ENCODE measurements around the gene PRH2.

PRH2 gene

GRCh38 chr12:10928746-10929286 is at the start of gene PRH2:
TSS of gene PRH2 (plus strand) at chr12:10929236. CDS start at chr12:10929274, 38 bp downstream.
- no peak for DNase-seq (ENCODE audit: low read depth)

GRCh38 chr12:10884086-10884725 is 44.8 kb upstream of the PRH2 start, which contains the start of gene PRH1:
TSS of gene PRH1 (minus strand) at chr12:10884255. CDS start at chr12:10884217, 38 bp downstream.
- no peak for DNase-seq (ENCODE audit: low read depth)

DNA sequence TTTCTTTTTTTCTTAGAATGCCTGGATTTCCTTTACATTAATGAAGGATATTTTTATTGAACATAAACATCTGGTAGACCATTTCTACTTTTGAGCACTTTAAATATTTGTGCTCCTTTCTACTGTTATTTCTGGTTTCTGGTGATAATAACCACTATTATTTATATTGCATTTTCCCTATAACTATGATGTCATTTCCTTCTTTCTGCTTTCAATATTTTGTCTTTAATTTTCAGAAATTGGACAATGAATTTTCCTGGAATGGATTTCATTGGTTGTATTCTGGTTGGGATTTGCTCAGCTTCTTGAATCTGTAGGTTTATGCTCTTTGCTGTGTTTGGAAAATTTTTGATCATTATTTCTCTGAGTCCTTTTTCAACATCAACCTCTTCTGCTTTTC is 39.8 kb upstream of the PRH2 start:
- DNase-seq (ENCODE audit: low read depth), result no peak

GRCh38 chr12:10891937-10892336 is 37.1 kb upstream of the PRH2 start:
- DNase-seq (ENCODE audit: low read depth), result no peak

GRCh38 chr12:10896854-10897253 is 32.2 kb upstream of the PRH2 start:
- DNase-seq (ENCODE audit: low read depth), result no peak

DNA sequence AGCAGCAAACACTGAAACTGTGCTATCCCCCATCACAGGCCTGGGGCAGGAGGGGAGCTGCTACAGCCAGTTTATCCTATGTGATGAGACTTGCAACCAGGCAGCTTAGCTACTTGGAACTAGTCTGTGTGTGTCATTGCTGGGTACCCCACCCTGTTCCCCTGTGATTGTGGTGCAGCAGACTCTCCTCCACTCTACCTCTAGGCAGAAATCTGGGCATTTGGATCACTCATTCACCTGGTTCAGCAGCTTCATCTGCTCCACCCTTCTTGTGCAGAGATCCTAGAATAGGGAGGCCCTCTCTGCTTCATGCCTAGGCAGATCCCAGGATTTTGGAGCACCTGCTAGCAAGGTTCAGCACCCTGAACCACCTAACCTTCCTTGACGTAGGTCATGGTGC is 28.5 kb upstream of the PRH2 start:
- no peak for DNase-seq (ENCODE audit: low read depth)

DNA sequence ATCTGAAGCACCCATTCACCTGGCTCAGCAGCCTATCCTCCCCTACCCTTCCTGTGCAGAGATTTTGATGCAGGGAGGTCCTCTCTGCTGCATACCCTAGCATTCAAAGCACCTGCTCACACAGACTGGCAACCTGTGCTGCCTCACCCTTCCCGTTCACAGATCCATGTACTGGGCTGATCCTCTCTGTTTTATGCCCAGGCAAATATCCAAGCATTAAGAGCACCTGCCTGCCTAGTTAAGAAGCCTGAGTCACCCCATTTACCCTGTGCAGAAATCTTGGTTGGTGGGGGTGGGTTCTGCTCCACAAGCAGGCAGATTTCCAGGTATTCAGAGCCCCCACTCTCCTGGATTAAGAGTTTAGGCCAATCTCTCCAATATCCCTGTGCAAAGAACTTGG is 28.1 kb upstream of the PRH2 start:
- DNase-seq (ENCODE audit: low read depth), result no peak

GRCh38 chr12:10901427-10901826 is 27.6 kb upstream of the PRH2 start:
- DNase-seq (ENCODE audit: low read depth), result no peak

DNA sequence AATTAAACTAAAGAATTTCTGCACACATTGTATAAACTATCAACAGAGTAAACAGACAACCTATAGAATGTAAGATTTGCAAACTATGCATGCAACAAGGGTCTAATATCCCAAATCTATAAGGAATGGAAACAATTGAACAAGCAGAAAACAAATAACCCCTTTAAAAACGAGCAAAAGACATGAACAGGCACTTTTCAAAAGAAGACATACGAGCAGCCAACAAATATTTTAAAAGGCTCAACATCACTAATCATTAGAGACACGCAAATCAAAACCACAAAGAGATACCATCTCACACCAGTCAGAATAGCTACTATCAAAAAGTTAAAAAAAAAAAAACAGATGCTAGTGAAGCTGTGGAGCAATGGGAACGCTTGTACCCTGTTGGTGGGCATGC is 24.4 kb upstream of the PRH2 start:
- DNase-seq (ENCODE audit: low read depth), result no peak

GRCh38 chr12:10909462-10909861 is 19.6 kb upstream of the PRH2 start, which contains the start of gene TAS2R13:
TSS of gene TAS2R13 (minus strand) at chr12:10909562. CDS start at chr12:10909298, 264 bp downstream.
- no peak for DNase-seq (ENCODE audit: low read depth)

GRCh38 chr12:10910380-10910779 is 18.7 kb upstream of the PRH2 start:
- no peak for DNase-seq (ENCODE audit: low read depth)

- DNase-seq (ENCODE audit: low read depth), result no peak
Observed at GRCh38 chr12:10919809-10920208, 9.2 kb upstream of the PRH2 start.

GRCh38 chr12:10926269-10926668 is 2.8 kb upstream of the PRH2 start:
- DNase-seq (ENCODE audit: low read depth), result no peak

- no peak for DNase-seq (ENCODE audit: low read depth)
Observed at GRCh38 chr12:10936506-10936905, 7.5 kb downstream of the PRH2 start.

DNA sequence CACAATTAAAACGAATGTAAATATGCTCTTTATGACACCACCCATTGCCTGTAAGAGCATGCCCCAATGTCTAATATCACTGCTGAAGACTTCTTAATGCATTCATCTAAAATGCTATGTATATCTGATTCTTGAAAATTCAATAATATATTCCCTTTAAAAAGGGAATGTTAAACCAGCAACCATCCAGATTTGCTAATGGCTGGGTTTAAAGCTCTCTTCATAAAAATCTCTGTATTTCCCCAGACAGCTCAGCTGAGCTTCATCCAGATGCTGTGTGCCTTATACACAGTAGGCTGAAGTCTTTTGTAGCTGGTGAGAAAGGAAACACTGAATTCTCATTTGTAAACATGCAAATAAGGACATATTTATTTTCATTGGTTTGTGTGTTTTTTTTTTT is 10.1 kb downstream of the PRH2 start, which contains the start of gene TAS2R14:
TAS2R14 (minus strand) TSS at position 101 of the 400 bp plus-strand sequence; CDS start at position 45, 56 bp downstream.
- DNase-seq (ENCODE audit: low read depth), result no peak

DNA sequence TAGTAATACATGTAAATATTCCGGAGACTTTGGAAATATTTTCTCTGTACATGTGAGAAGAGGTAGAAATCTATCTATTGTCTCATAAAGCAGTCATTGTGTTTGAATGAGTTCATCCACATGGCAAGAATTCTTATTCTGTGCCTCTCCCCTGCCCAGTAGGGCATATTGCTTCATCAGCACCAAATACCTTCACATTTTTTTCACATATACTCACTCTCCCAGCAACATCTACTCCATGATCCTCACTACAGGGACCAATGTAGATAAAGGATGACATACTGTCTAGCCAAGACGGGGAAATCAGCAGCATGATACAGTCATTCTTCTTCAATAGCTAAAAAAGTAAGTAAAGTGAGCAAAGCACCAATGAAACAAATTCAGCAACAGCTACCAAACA is 11.4 kb downstream of the PRH2 start:
- DNase-seq (ENCODE audit: low read depth), result no peak

DNA sequence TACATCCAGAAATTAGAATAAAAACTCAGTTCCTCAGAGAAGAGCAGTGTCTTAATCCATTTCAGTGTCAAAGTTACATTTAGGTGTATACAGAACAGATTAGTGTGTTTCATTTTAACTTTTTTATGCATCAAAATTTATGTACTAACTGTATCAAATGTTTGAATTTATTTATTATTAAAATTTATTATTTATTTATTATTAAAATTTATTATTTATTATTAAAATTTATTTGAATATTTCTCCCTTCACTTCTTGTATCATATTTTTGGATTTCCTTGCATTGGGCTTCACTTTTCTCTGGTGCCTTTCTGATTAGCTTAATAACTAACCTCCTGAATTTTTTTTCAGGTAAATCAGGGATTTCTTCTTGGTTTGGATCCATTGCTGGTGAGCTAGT is 12.3 kb downstream of the PRH2 start:
- no peak for DNase-seq (ENCODE audit: low read depth)

GRCh38 chr12:10941916-10942607 is 13.0 kb downstream of the PRH2 start:
- DNase-seq (ENCODE audit: low read depth), result no peak

GRCh38 chr12:10943167-10943566 is 14.1 kb downstream of the PRH2 start:
- no peak for DNase-seq (ENCODE audit: low read depth)

DNA sequence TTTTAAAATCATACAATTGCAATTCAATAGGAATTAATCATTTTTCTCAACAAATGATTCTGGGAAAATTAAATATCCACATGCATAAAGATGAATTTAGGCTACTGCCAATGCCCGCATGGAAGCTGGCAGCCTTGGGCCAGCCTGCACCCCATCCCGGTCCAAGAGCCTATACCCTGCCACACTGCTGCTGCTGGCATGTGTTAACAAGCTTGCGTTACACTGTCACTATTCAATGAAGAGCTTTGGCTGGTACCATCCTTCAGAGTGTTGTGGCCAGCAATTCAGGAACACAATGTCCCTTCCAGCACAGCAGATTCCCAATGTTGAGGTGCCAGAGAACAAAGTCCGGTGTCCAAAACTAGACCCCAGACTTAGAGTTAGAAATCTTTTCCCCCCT is 23.6 kb downstream of the PRH2 start:
- no peak for DNase-seq (ENCODE audit: low read depth)

DNA sequence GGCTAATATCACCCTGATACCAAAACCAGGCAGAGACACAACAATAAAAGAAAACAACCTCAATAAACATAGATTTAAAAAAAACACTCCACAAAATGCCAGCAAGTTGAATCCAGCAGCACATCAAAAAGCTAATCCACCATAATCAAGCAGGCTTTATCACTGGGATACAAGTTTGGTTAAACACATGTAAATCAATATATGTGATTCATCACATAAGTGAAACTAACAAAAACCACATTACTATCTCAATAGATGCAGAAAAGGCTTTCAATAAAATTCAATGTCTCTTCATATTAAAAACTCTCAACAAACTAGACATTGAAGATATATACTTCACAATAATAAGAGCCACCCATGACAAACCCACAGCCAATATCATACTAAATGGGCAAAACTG is 27.0 kb downstream of the PRH2 start:
- no peak for DNase-seq (ENCODE audit: low read depth)

- no peak for DNase-seq (ENCODE audit: low read depth)
Observed at GRCh38 chr12:10957741-10958140, 28.7 kb downstream of the PRH2 start.

DNA sequence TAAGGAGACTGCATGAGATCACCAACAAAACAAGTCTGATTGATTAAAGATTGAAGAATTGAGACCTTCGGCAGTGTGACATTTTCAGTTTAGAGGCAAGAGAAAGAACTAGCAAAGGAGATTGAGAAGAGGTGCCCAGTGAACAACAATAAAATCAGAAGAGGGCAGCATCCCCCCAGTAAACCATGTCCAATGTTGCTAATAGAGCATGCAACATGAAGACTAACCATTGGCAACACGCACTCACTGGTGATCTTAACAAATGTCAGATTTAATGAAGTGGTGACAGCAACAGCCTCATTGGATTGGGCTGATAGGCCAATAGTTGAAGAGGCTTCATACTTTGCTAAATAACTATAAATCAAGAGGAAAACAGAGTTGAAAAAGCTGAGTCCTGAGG is 30.8 kb downstream of the PRH2 start:
- DNase-seq (ENCODE audit: low read depth), result no peak
